Measurements from ENCODE around the gene PIH1D1. TPM values are rescaled to one million over a fixed set of nuclear protein-coding genes. Genes with fewer than 3 reads are reported as not detected.
"Not testable (repeated sequence)": the region's sequence is repeated elsewhere in the genome, so short reads cannot be mapped to it uniquely, and the experiment has no call there.

PIH1D1 gene
- total RNA-seq, 1 experiment from 2014 or later, result 99.2 TPM

GRCh38 chr19:49456326-49456725, 4.7 kb upstream of the PIH1D1 start:
- no peak for DNase-seq (ENCODE audit: low spot score)

GRCh38 chr19:49455773-49456172, 4.2 kb upstream of the PIH1D1 start:
- no peak for DNase-seq (ENCODE audit: low spot score)

- no peak for DNase-seq (ENCODE audit: low spot score)
These were observed 2.2 kb upstream of the PIH1D1 start for GRCh38 chr19:49453757-49454240.

GRCh38 chr19:49453013-49453756, 1.6 kb upstream of the PIH1D1 start, which contains the start of gene ALDH16A1:
Gene ALDH16A1 (plus strand): TSS chr19:49453225. CDS start chr19:49453332, 107 bp downstream.
- DNase-seq (ENCODE audit: low spot score), result peak; percentile 99

GRCh38 chr19:49450405-49450804, 1.2 kb downstream of the PIH1D1 start:
- DNase-seq (ENCODE audit: low spot score), result no peak

- DNase-seq (ENCODE audit: low spot score), result no peak
These were observed 3.2 kb downstream of the PIH1D1 start for GRCh38 chr19:49448432-49448786.

GRCh38 chr19:49447485-49448431, 3.9 kb downstream of the PIH1D1 start:
- DNase-seq (ENCODE audit: low spot score), result no peak

GRCh38 chr19:49445997-49446396, 5.6 kb downstream of the PIH1D1 start:
- no peak for DNase-seq (ENCODE audit: low spot score)

- not testable (repeated sequence) for DNase-seq (ENCODE audit: low spot score)
These were observed 7.4 kb downstream of the PIH1D1 start for GRCh38 chr19:49444100-49444700.

GRCh38 chr19:49443366-49444099, 8.1 kb downstream of the PIH1D1 start:
- peak; percentile 98 for DNase-seq (ENCODE audit: low spot score)

- peak; percentile 91 for DNase-seq (ENCODE audit: low spot score)
These were observed 8.7 kb downstream of the PIH1D1 start for GRCh38 chr19:49442771-49443365.

- peak; percentile 60 for DNase-seq (ENCODE audit: low spot score)
These were observed 9.3 kb downstream of the PIH1D1 start for GRCh38 chr19:49442354-49442753.

- DNase-seq (ENCODE audit: low spot score), result no peak
These were observed 9.7 kb downstream of the PIH1D1 start for GRCh38 chr19:49441960-49442350.

- peak; percentile 39 for DNase-seq (ENCODE audit: low spot score)
These were observed 10.2 kb downstream of the PIH1D1 start, which contains the start of gene SLC17A7 for GRCh38 chr19:49441210-49441959. Gene SLC17A7 (minus strand): TSS chr19:49441527. CDS start chr19:49441379, 148 bp downstream.

GRCh38 chr19:49440439-49441209, 11.0 kb downstream of the PIH1D1 start:
- DNase-seq (ENCODE audit: low spot score), result no peak

GRCh38 chr19:49439836-49440235, 11.8 kb downstream of the PIH1D1 start:
- no peak for DNase-seq (ENCODE audit: low spot score)

- no peak for DNase-seq (ENCODE audit: low spot score)
These were observed 13.4 kb downstream of the PIH1D1 start for GRCh38 chr19:49438261-49438660.

GRCh38 chr19:49437231-49437630, 14.4 kb downstream of the PIH1D1 start:
- no peak for DNase-seq (ENCODE audit: low spot score)

- DNase-seq (ENCODE audit: low spot score), result no peak
These were observed 15.1 kb downstream of the PIH1D1 start for GRCh38 chr19:49436381-49437017.

Data from H4 (cell line).